Measurements from ENCODE around the gene KCNJ12.
"Not testable (repeated sequence)": the region's sequence is repeated elsewhere in the genome, so short reads cannot be mapped to it uniquely, and the experiment has no call there.

The KCNJ12 gene

DNA sequence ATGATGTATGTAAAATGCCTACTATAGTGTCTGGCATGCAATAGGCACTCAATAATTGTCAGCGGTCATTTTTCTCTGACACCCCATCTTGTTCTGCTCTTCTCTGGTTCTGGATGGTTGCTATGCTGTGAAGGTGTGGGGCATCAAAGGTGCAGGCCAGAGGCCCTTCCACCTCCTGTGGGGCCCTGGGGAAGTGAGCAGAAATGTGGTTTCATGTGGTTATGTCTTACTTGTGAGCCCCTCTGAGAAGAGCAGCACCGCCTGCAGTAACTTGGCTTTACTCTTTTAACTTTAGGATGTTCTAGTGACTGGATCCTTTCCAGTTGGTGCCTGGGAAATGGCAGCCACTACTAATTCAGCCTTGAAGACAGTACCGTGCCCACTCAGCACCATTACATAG is 32.1 kb downstream of the KCNJ12 start:
- not testable (repeated sequence) for DNase-seq (ENCODE audit: low read depth)

DNA sequence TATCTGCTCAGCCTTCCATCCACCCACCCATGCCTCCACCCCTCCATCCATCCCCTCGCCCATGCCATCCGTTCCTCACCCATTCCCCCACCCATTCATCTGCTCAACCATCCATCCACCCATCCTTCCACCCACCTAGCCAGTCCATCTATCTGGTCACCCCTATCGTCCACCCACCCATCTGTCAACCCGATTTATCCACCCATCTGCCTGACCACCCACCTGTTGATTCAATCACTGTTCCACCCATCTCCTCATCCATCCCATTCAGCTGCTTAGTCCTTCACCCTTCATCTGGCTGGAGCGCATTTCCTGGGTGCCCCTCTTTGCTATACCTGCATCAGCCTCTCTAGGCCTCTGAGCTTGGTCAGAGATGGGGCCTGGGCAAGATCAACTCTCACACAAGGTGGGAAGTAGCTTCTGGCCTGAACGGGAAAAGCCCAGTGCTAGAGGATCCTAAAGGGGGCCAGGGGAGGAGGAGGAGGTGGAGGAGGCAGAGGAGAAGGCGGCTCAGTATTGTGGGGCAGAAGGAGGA is 32.7 kb downstream of the KCNJ12 start:
- DNase-seq (ENCODE audit: low read depth): not testable (repeated sequence)

- DNase-seq (ENCODE audit: low read depth): not testable (repeated sequence)
Observed at GRCh38 chr17:21409388-21409787, 33.2 kb downstream of the KCNJ12 start.

DNA sequence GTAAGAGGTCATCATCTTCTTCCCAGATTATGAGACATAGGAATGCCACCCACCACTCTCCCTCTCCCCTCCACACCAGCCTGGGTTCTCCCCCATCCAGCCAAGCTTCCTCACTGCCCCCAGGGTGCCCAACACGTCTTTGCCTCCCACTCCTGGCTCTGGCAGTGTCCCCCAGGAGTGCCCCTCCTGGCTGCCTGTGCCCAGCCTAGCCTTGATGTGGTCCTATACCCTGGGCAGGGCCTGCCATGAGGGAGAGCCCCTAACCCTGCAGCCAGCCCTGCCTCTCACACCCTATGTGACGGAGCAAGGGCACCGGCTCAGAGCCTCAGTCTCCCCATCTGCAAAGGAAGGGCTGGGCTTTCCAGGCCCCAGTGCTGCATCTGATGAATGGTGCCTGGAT is 33.8 kb downstream of the KCNJ12 start:
- not testable (repeated sequence) for DNase-seq (ENCODE audit: low read depth)

DNA sequence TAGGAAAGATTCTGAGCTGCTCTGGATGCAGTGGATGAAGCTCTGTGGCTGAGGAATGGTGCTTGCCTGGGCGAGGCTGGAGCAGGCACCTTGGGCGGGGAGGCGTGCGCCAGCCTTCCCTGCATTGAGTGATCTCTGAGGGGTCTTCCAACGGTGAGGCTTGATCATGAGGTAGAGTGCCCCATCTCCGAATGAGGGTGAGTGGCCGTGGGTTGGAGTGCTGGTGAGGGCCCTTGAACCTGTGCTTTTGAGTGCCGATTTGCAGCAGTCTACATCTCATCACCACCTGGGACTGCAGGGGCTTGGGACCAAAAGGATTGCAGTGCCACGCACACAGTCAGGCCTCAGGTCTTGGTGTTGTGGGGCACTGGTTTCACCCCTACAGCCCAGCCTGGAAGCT is 34.2 kb downstream of the KCNJ12 start:
- not testable (repeated sequence) for DNase-seq (ENCODE audit: low read depth)

GRCh38 chr17:21410906-21411678 is 34.9 kb downstream of the KCNJ12 start:
- DNase-seq (ENCODE audit: low read depth): not testable (repeated sequence)

GRCh38 chr17:21411679-21412205 is 35.6 kb downstream of the KCNJ12 start:
- DNase-seq (ENCODE audit: low read depth): not testable (repeated sequence)

GRCh38 chr17:21412207-21412681 is 36.1 kb downstream of the KCNJ12 start:
- DNase-seq (ENCODE audit: low read depth): not testable (repeated sequence)

DNA sequence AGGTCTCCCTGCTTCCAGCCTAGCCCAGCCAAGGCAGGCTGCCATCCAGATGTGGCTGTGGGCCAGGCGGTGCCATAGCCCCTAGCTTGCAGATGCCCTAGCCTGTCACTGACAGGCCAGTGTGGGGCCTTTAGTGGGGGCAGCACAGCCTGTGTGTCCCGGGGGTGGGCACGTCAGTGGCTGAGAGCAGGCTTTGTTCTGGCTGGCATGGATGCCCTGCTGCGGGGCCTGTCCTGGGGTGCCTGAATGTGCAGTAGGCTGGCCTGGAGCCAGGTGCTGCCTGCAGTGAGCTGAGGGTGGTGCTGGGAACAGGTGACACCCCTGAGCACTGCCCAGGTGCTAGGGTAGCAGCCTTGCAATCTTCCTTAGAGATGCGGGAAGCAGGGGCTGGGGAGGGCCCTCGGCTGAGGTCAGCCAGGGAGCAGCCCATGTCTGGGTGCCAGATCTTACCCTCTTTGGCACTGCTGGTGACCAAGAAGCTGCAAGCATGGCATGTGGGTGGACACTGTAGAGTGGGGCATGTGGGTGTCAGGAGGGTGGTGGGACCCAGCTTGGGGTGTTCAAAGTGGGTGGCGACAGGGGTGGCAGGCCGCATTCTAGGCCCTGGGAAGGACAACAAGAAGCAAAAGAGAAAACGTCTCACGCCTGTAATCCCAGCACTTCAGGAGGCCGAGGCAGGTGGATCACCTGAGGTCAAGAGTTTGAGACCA is 37.6 kb downstream of the KCNJ12 start:
- DNase-seq (ENCODE audit: low read depth): not testable (repeated sequence)

DNA sequence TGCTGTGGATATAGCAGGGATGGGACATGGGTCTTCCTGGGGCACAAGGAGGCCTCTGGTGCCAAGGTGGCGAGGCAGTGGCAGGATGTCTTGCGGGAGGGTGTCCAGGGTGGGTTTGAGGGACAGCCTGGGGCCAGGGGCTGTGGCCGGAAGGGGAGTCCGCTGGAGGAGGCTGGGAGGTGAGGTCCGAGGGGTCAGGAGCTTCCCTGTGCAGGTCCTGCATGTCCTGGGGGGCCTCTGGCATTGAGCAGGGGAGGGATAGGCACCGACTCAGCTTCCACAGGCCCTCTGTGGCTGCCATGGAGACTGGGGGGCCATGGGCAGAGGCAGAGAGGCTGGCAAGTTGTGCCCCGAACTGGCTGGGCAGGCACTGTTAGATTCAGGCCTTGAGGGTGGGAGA is 38.5 kb downstream of the KCNJ12 start:
- not testable (repeated sequence) for DNase-seq (ENCODE audit: low read depth)

GRCh38 chr17:21415166-21415990 is 39.2 kb downstream of the KCNJ12 start:
- DNase-seq (ENCODE audit: low read depth): not testable (repeated sequence)

- DNase-seq (ENCODE audit: low read depth): not testable (repeated sequence)
Observed at GRCh38 chr17:21416471-21416981, 40.4 kb downstream of the KCNJ12 start.

- not testable (repeated sequence) for DNase-seq (ENCODE audit: low read depth)
Observed at GRCh38 chr17:21417349-21417748, 41.2 kb downstream of the KCNJ12 start.

GRCh38 chr17:21417921-21418320 is 41.8 kb downstream of the KCNJ12 start:
- no peak for DNase-seq (ENCODE audit: low read depth)

GRCh38 chr17:21418446-21419298 is 42.5 kb downstream of the KCNJ12 start:
- no peak for DNase-seq (ENCODE audit: low read depth)

DNA sequence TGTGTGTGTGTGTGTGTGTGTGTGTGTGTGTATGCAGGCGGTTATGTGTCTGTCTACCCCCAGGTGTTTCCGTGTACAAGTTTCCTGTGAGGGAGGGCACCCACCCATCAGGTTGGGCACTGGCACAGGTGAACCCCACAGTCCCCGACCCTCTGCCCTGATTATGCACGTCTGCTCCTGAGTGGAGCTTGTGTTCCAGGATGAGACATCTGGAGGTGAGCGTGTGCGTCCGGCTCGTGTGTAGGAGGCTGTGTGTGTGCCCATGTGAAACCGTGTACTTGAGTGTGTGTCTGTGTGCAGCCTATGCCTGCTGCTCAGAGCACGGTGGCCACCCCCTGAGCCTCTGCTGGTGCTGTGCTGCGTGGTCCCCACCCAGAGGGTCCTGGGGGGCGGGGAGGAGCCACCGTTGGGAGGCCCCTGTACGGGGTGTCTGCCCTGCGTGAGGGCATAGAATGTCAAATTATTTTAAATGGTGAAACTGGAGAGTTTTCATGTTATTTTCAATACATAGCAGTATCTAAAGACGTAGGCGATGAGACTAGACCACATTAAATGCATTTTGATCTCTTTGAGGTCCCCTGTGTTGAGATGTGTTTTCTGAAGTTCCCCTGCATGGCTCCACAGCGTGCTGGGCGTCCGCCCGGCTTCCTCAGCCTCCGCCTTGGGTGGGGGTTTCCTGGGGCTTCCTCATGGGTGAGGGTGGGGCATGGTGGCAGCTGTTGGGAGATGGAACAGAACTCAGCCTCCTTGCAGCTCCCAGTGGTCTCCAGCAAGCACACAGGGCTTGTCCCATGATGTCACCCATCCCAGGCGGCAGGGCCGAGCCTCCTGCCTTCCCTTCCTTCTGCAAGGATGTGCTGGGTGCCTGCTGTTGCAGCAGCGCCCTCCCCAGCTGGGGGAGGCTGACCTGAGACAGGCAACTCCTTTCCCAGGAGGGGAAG is 43.4 kb downstream of the KCNJ12 start:
- DNase-seq (ENCODE audit: low read depth): no peak

GRCh38 chr17:21420503-21421090 is 44.4 kb downstream of the KCNJ12 start:
- not testable (repeated sequence) for DNase-seq (ENCODE audit: low read depth)

DNA sequence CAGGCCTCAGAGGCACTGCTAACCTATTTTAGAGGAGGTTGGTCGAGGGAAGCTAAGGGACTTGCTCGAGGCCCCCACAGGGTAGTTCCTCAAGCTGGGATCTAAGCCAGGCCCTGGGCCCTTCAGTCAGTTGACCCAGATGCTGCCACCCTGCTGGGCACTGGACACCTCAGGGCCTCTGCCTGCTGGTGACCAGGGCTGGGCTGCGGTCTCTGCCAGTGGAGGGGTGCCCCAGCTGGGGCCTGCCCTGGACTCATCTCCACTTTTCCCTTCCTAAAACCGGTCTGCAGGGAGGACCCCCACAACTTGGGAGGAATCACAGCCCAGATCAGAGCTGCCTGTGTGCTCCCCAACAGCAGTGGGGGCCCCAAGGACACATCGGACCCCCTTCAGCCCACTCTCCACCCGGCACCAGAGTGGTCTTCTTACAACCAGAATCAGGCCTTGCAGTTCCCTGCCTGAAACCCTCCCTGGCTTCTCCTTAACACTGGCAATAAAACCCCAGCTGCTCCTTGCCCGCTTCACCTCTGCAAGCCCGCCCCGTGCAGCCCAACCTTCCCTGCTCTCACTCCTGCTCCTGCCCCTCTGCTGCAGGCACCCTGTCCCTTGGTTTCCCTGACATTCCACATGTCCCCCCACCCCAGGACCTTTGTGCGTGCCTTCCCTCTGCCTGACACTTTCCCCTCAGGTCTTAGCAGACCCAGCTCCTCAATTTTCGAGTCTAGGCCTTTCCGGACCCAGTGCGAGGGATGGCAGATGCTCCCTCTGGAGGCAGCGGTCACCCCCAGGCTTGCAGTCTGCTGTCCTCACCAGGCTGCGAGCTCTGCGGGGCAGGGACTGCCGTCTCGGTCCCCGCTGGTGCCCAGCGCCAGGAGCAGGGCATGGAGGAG is 45.5 kb downstream of the KCNJ12 start:
- not testable (repeated sequence) for DNase-seq (ENCODE audit: low read depth)

Data from GM04504 (cell line).